Spleen (tissue), 7 donors: ENCODE results near the gene BCL2.

Source experiments
- CTCF ChIP-seq, 11 experiments: fragments of 200-600 bp in 7 of 11; fragments of 450-650 bp in 4 of 11; sonication (generic) in 4 of 11; IDR thresholded peaks in 8 of 11; conservative IDR thresholded peaks in 3 of 11; 1 replicate in 7 of 11; 2 replicates in 4 of 11; pipeline versions ENCODE4 v1.4.0 to v1.8.0; 2016 to 2021; ENCODE audit warnings: antibody characterized with exemption in 11 of 11, inconsistent platforms in 4 of 11, mild to moderate bottlenecking in 1 of 11
- POLR2AphosphoS5 ChIP-seq, 3 donors: sonication (generic); formaldehyde crosslinking; IDR thresholded peaks; one replicate each; pipeline ENCODE4 v1.5.1; 2017; ENCODE audit warnings: antibody characterized with exemption in 3 of 3
- donor health status: DM: no; HTN: no; CAD: no; lungs with moderate emphysema.
- donor health status: DM: no; HTN: no; CAD: no.
- donor health status: DM: no; HTN: no; CAD: no.

- TF ChIP-seq CTCF (IDR thresholded peaks at IDR 0.05 in 8 of 11, conservative IDR thresholded peaks at IDR 0.05 in 3 of 11) (no peak), POLR2AphosphoS5 (IDR thresholded peaks at IDR 0.05) (no peak)
Measured at GRCh38 chr18:63083020-63083531, 236.5 kb downstream of the BCL2 start.
